Measurements from ENCODE around the gene CERS1. TPM values are rescaled to one million over a fixed set of nuclear protein-coding genes. Genes with fewer than 3 reads are reported as not detected.
A peak's percentile ranks its signal among the peaks of the same experiment; 100 is the strongest.

The CERS1 gene
- total RNA-seq, 6 experiments from 2014 or later = not detected

GRCh38 chr19:18876865-18877264, 19.1 kb downstream of the CERS1 start:
- intact Hi-C loops (cut with DNase I) = no loop called here
- WGBS (ENCODE audit: insufficient coverage, low coverage, low lambda C conversion rate, missing lambda C conversion rate) = 89% methylated on average over 4 of the region's 7 CpGs
- H3K36me3 ChIP-seq = no peaks in the 10 kb centered on the region
- H3K9me3 ChIP-seq = no peaks in the 10 kb centered on the region
- no peak overlapping the region for H3K27ac ChIP-seq
- H3K27me3 ChIP-seq = no peaks in the 10 kb centered on the region
- no peak for ATAC-seq
- TF ChIP-seq CTCF (IDR thresholded peaks at IDR 0.05) (no peak), POLR2A (IDR thresholded peaks at IDR 0.05) (no peak)
- H3K4me1 ChIP-seq = no peaks in the 10 kb centered on the region
- no peak for DNase-seq
- no peak overlapping the region for H3K4me3 ChIP-seq

- WGBS (ENCODE audit: insufficient coverage, low coverage, low lambda C conversion rate, missing lambda C conversion rate) = 95% methylated on average over 3 of the region's 5 CpGs
- DNase-seq (no peak), ATAC-seq (no peak)
- H3K4me1 ChIP-seq = no peaks in the 10 kb centered on the region
- intact Hi-C loops (cut with DNase I) = no loop called here
- H3K36me3 ChIP-seq = no peaks in the 10 kb centered on the region
- H3K27ac ChIP-seq = no peak overlapping the region
- H3K27me3 ChIP-seq = no peaks in the 10 kb centered on the region
- TF ChIP-seq POLR2A (IDR thresholded peaks at IDR 0.05) (no peak), CTCF (IDR thresholded peaks at IDR 0.05) (no peak)
- no peak overlapping the region for H3K4me3 ChIP-seq
- H3K9me3 ChIP-seq = no peaks in the 10 kb centered on the region
These were observed 20.2 kb downstream of the CERS1 start for GRCh38 chr19:18875726-18876125.

- no peak overlapping the region for H3K4me3 ChIP-seq
- H3K9me3 ChIP-seq = no peaks in the 10 kb centered on the region
- H3K36me3 ChIP-seq = peaks cover 0 to 14% (median 6%) of the 10 kb centered on the region in 4 donors
- ATAC-seq = no peak
- H3K27ac ChIP-seq = no peak overlapping the region
- intact Hi-C loops (cut with DNase I) = no loop called here
- TF ChIP-seq CTCF (IDR thresholded peaks at IDR 0.05) (no peak), POLR2A (IDR thresholded peaks at IDR 0.05) (no peak)
- H3K27me3 ChIP-seq = no peaks in the 10 kb centered on the region
- 56% methylated on average over 4 of the region's 7 CpGs for WGBS (ENCODE audit: insufficient coverage, low coverage, low lambda C conversion rate, missing lambda C conversion rate)
- no peaks in the 10 kb centered on the region for H3K4me1 ChIP-seq
- DNase-seq = no peak
These were observed 24.4 kb downstream of the CERS1 start for GRCh38 chr19:18871543-18871942.

- ATAC-seq = no peak
- Histone ChIP-seq H3K9me3 (no peaks in the 10 kb centered on the region), H3K4me3 (no peak overlapping the region), H3K36me3 (peaks cover 0 to 21% (median 7%) of the 10 kb centered on the region in 4 donors), H3K4me1 (no peaks in the 10 kb centered on the region), H3K27ac (no peak overlapping the region), H3K27me3 (no peaks in the 10 kb centered on the region)
- intact Hi-C loops (cut with DNase I) = no loop called here
- peak in 1 of 3 donors; percentile 37 for DNase-seq
- no peak for TF ChIP-seq CTCF (IDR thresholded peaks at IDR 0.05)
- no peak for TF ChIP-seq POLR2A (IDR thresholded peaks at IDR 0.05)
- WGBS (ENCODE audit: insufficient coverage, low coverage, low lambda C conversion rate, missing lambda C conversion rate) = 45% methylated on average over 13 of the region's 25 CpGs
These were observed 25.3 kb downstream of the CERS1 start for GRCh38 chr19:18870531-18871172.

All from right lobe of liver (tissue), 6 donors.